AG04449 (cell line): ENCODE data around the gene STAU1.
"Not testable (repeated sequence)": the region's sequence is repeated elsewhere in the genome, so short reads cannot be mapped to it uniquely, and the experiment has no call there.

Experiments used
- CTCF ChIA-PET: fragments of 350-600 bp; formaldehyde crosslinking; extraction: SDS; loops from one replicate; lab custom pipeline; 2021; ENCODE audit warnings: antibody characterized with exemption; lab: Yijun Ruan, JAX
- POLR2A ChIA-PET: fragments of 400-600, 350-600 bp; formaldehyde crosslinking; extraction: SDS; loops from one replicate; lab custom pipeline; 2020; ENCODE audit warnings: antibody characterized with exemption, inconsistent platforms; lab: Yijun Ruan, JAX
- DNase-seq: peaks from one replicate; pipeline ENCODE4 v3.0.0-alpha.2; 2010; ENCODE audit warnings: low read depth, low spot score
- H3K4me3 ChIP-seq: 2 replicates; pipeline ENCODE4 v1.5.1; 2011; ENCODE audit warnings: low read depth, mild to moderate bottlenecking, control low read depth, low read length
- TF ChIP-seq, protein P1 (sequence below): IDR thresholded peaks from one replicate; pipeline ENCODE4 v1.5.1; 2011; ENCODE audit warnings: mild to moderate bottlenecking, moderate library complexity, low read length, control low read depth, inconsistent platforms; ENCODE audit not compliant: insufficient read depth; ENCODE audit errors: missing control alignments

STAU1 gene

DNA sequence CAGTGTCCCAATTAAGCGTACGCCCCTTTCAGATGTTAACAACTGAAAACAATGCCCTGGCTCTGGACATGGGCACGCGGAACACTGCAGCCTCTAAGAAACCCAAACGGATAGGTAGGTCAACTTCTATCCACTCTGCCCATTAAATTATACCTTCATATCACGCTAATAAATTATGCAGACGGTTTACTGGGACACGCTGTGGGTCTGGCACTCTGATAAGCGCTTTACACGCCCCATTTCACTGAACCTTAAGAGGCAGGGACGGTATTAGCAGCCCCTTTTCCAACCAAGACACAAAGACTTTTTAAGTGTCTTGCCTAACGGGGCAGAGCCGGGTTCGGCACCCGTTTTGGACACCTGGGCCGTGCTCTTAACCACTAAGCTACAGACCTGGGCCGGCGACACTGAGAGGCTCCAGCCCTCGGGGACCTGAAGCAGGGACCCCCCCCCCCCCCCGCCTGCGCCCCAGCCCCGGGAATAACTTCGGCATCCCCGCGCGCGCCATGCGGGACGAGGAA lies 744 bp downstream of the STAU1 start:
- TF ChIP-seq, protein P1, sequence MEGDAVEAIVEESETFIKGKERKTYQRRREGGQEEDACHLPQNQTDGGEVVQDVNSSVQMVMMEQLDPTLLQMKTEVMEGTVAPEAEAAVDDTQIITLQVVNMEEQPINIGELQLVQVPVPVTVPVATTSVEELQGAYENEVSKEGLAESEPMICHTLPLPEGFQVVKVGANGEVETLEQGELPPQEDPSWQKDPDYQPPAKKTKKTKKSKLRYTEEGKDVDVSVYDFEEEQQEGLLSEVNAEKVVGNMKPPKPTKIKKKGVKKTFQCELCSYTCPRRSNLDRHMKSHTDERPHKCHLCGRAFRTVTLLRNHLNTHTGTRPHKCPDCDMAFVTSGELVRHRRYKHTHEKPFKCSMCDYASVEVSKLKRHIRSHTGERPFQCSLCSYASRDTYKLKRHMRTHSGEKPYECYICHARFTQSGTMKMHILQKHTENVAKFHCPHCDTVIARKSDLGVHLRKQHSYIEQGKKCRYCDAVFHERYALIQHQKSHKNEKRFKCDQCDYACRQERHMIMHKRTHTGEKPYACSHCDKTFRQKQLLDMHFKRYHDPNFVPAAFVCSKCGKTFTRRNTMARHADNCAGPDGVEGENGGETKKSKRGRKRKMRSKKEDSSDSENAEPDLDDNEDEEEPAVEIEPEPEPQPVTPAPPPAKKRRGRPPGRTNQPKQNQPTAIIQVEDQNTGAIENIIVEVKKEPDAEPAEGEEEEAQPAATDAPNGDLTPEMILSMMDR = no peak
- ChIA-PET CTCF (interaction anchor here (0.7 to 6.4 kb wide), 3 partner anchors 14 to 54 kb away, joined by 3 to 45 read pairs (median 5); no protein-coding TSS in a partner anchor), POLR2A (interaction anchor here (0.6 to 0.9 kb wide), 2 partner anchors 28 to 1457 kb away, joined by 3 read pairs; no protein-coding TSS in a partner anchor)
- DNase-seq = no peak
- H3K4me3 ChIP-seq = peak overlapping the region; percentile 70

DNA sequence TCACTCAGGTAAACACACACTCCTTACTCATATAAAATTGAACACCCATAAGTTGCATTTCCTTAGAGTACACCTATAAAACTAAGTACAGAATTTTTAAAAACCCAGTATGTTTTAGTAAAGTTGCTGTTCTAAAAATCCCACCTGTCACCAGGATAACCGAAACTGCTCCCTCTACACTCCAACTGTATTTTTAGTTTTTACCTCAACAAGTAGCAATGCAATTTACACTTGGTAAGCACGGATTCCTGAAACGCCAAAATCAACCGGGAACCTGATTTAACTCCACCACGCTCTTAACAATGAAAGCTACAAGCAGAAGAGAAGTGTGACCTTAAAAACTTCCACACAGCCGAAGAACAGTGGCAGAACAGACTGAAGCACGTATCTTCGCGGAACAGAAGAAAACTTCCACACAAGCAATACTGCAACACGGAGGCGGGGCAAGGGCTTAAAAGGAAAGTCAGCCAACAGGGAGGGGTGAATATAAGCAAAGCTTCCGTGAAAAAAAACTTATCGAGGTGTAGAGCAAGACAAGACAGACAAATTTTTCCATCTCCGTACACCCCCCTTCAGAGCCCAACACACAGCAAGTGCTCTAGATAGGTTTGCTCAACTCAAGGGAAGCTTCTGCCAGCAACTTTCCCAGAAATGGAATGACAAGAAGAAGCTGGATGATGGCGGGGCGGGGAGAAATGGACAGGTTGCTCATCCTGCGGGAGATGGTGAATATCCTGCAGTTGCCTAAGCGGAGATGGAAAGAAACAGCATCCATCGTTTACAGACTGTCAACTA lies 1.4 kb downstream of the STAU1 start:
- TF ChIP-seq, protein P1 = no peak
- DNase-seq = no peak
- H3K4me3 ChIP-seq = peak overlapping the region; percentile 70
- CTCF ChIA-PET = interaction anchor here (0.7 to 6.4 kb wide), 4 partner anchors 13 to 54 kb away, joined by 3 to 45 read pairs (median 4); no protein-coding TSS in a partner anchor
- POLR2A ChIA-PET = interaction anchor here (0.9 kb wide), 1 partner anchor 27 kb away, joined by 3 read pairs; no protein-coding TSS in a partner anchor

DNA sequence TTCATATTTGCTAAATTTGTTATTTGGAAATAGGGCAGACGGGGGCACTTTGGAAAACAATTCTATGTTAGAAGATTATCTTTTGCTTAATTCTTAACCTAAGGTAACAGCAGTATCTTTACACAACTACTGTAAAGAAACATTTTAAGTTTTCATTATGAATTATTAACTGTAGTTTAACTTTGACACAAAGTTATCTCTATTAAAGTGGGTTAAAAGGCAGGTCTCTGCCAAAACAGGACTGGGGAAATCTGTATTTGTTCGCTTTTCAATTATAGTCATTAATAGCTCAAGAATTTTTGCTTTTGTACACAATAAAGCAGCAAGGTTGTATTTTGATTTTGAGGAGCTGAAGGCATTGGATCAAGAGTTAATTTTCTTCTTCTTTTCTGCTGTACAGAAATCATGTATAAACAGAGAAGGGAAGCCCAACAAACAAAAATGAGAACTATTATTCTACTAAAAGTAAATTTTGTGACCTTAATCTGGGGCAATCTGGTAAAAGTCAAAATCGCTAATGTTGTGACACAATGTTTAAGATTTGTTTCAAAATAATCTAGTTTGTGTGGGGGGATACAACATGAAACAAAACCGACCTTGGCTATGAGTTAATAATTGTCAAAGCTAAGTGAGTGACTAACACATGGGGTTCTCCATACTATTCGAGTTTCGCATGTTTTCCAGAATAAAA lies 2.9 kb downstream of the STAU1 start:
- POLR2A ChIA-PET = no interaction called here
- CTCF ChIA-PET = interaction anchor here (1.1 to 1.5 kb wide), 3 partner anchors 29 to 53 kb away, joined by 3 to 4 read pairs (median 3); no protein-coding TSS in a partner anchor
- DNase-seq = no peak
- no peak overlapping the region for H3K4me3 ChIP-seq
- TF ChIP-seq, protein P1 = no peak

DNA sequence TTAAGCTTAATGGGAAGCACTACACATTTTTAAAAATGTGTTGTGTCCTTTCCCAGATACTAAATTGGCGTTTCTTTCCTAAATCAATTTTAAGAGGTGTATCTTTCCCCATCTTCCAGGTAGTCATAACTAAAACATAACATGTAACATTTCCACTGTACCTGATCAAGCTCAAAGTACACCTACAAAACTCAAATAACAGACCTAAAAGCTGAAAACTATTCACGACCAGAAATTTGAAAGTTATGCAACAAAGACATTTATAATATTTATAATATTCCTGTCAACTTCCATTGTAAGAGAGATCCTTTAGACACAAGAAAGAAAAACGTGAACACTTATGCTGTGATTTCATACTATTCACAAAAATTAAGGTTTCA lies 3.5 kb downstream of the STAU1 start:
- no peak for DNase-seq
- TF ChIP-seq, protein P1 = no peak
- ChIA-PET POLR2A (no interaction called here), CTCF (interaction anchor here (1.2 kb wide), 1 partner anchor 30 kb away, joined by 3 read pairs; no protein-coding TSS in a partner anchor)
- no peak overlapping the region for H3K4me3 ChIP-seq

DNA sequence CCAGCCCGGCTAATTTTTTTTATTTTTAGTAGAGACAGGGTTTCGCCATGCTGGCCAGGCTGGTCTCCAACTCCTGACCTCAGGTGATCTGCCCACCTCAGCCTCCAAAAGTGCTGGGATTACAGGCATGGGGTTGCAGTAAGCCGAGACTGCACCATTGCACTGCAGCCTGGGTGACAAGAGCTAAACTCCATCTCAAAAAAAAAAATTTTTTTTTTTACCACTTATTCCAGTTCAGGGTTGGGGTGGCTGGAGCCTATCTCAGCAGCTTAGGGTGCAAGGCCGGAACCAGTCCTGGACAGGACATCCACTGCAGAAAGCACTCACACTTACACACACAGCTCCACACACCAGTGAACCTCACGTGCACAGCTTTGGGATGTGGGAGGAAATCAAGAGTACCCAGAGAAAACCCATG lies 4.0 kb downstream of the STAU1 start:
- H3K4me3 ChIP-seq, DNase-seq, POLR2A ChIA-PET: not testable (repeated sequence)
- CTCF ChIA-PET = interaction anchor here (1.2 kb wide), 1 partner anchor 30 kb away, joined by 3 read pairs; no protein-coding TSS in a partner anchor

DNA sequence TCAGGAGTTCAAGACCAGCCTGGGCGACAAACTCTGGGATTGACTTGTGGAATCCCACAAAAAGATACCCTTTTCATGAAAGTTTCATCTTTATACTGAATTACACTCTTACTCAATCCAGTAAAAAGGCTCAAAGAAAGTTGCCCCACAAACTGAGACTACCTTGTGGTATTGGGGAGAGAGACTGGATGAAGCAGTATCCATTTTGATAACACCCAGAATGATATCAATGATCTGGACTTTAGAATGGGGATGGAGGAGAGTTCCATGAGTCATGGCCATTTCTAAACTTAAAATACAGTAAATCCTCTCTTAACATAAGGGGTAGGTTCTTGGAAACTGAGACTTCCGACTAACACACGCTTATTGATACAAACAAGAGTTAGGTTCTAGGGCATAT lies 4.7 kb downstream of the STAU1 start:
- H3K4me3 ChIP-seq = no peak overlapping the region
- POLR2A ChIA-PET = interaction anchor here (0.5 kb wide), 1 partner anchor 36 kb away, joined by 5 read pairs; the partner anchor contains the start of gene DDX27
- CTCF ChIA-PET = interaction anchor here (4.7 kb wide), 1 partner anchor 34 kb away, joined by 47 read pairs; no protein-coding TSS in a partner anchor

More for the DNA sequence above, 4.7 kb downstream of the STAU1 start:
- DNase-seq = no peak
- TF ChIP-seq, protein P1 = no peak
